DOHH2 (cell line): ENCODE data around the gene ANK3.

Experiments used
- H3F3A ChIP-seq: fragments of 200-600 bp; sonication (generic), shearing (Covaris generic); 2 replicates; pipeline ENCODE4 v1.6.0; 2016; ENCODE audit warnings: antibody characterized with exemption, mild to moderate bottlenecking; ENCODE audit not compliant: control insufficient read depth, insufficient read depth
- H3K27ac ChIP-seq: fragments of 200-600 bp; sonication (generic); 2 replicates; pipeline ENCODE4 v1.5.1; 2014; ENCODE audit warnings: low read depth, mild to moderate bottlenecking, low read length, moderate library complexity
- H3K27me3 ChIP-seq: fragments of 200-600 bp; sonication (generic); 2 replicates; pipeline ENCODE4 v1.6.1; 2014; ENCODE audit warnings: mild to moderate bottlenecking, low read length, mixed read lengths; ENCODE audit not compliant: control insufficient read depth
- H3K36me3 ChIP-seq: fragments of 200-600 bp; sonication (generic); 2 replicates; pipeline ENCODE4 v1.6.1; 2014; ENCODE audit warnings: mild to moderate bottlenecking, low read length, moderate library complexity, mixed read lengths; ENCODE audit not compliant: control insufficient read depth
- H3K4me1 ChIP-seq: fragments of 200-600 bp; sonication (generic); 2 replicates; pipeline ENCODE4 v1.6.1; 2014; ENCODE audit warnings: mild to moderate bottlenecking, low read length, mixed read lengths; ENCODE audit not compliant: control insufficient read depth
- H3K4me2 ChIP-seq: fragments of 200-600 bp; sonication (generic); 2 replicates; pipeline ENCODE4 v1.6.0; 2014; ENCODE audit warnings: mild to moderate bottlenecking, low read length, moderate library complexity
- H3K4me3 ChIP-seq: fragments of 200-600 bp; sonication (generic); 2 replicates; pipeline ENCODE4 v1.5.1; 2014; ENCODE audit warnings: mild to moderate bottlenecking, low read length, mixed read lengths
- H3K79me2 ChIP-seq: fragments of 200-600 bp; sonication (generic); 2 replicates; pipeline ENCODE4 v1.6.1; 2014; ENCODE audit warnings: mild to moderate bottlenecking, low read length, mixed read lengths; ENCODE audit not compliant: control insufficient read depth
- H3K9me2 ChIP-seq: fragments of 200-600 bp; sonication (generic); replicated peaks from 2 replicates; pipeline ENCODE4 v1.6.1; 2014; ENCODE audit warnings: mild to moderate bottlenecking, low read length, mixed read lengths; ENCODE audit not compliant: control insufficient read depth
- H3K9me3 ChIP-seq: fragments of 200-600 bp; sonication (generic); 2 replicates; pipeline ENCODE4 v1.6.1; 2014; ENCODE audit warnings: antibody characterized with exemption, low read length, mixed read lengths; ENCODE audit not compliant: control insufficient read depth, insufficient read depth
- H4K20me1 ChIP-seq: fragments of 200-600 bp; sonication (generic); 2 replicates; pipeline ENCODE4 v1.6.0; 2014; ENCODE audit warnings: low read depth, mild to moderate bottlenecking, antibody characterized with exemption, low read length, moderate library complexity; ENCODE audit not compliant: control insufficient read depth, insufficient read depth
- EZH2phosphoT487 ChIP-seq: fragments of 200-600 bp; sonication (generic); IDR thresholded peaks from 2 replicates; pipeline ENCODE4 v1.6.1; 2017; ENCODE audit warnings: borderline replicate concordance, mild to moderate bottlenecking, antibody characterized with exemption, low read length, moderate library complexity, mixed read lengths
- TF ChIP-seq, protein P1 (sequence below): fragments of 200-600 bp; sonication (generic); IDR thresholded peaks from one replicate; pipeline ENCODE4 v1.5.1; 2014; ENCODE audit warnings: antibody characterized with exemption, mild to moderate bottlenecking, low read depth, low read length; ENCODE audit not compliant: poor library complexity, severe bottlenecking

Gene ANK3

DNA sequence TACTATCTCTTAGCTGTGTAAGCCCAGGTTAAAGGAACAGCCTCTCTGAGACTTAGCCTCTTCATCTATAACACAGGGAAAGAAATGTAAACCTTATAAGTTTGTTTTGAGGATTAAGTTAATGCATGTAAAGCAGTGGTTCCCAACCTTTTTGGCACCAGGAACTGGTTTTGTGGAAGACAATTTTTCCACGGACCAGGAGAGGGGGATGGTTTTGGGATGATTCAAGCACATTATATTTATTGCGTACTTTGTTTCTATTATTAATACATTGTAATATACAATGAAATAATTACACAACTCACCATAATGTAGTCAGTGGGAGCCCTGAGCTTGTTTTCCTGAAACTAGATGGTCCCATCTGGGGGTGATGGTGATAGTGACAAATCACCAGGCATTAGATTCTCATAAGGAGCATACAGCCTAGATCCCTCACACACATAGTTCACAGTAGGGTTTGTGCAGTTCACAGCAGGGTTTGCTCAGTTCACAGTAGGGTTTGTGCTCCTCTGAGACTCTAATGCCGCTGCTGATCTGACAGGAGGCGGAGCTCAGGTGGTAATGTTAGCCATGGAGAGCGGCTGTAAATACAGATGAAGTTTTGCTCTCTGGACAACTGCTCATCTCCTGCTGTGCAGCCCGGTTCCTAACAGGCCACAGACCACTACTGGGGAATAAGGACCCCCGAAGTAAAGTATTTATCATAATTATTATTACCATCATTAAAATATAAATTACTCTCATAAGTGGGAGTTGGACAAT is 41.3 kb upstream of the ANK3 start:
- Histone ChIP-seq H3K79me2 (no peaks in the 10 kb centered on the region), H3K27me3 (no peaks in the 10 kb centered on the region), H3K9me2 (no peaks in the 10 kb centered on the region), H3K9me3 (no peaks in the 10 kb centered on the region), H3K4me3 (no peak overlapping the region), H3K4me1 (peaks cover 62% of the 10 kb centered on the region), H4K20me1 (no peaks in the 10 kb centered on the region), H3K36me3 (peaks cover 10% of the 10 kb centered on the region; the same call in 1 of the 2 replicates), H3F3A (peaks cover 3% of the 10 kb centered on the region; the same call in 1 of the 2 replicates), H3K4me2 (peak overlapping the region; percentile 15; the same call in 1 of the 2 replicates), H3K27ac (no peak overlapping the region)
- no peak for TF ChIP-seq EZH2phosphoT487
- TF ChIP-seq, protein P1, sequence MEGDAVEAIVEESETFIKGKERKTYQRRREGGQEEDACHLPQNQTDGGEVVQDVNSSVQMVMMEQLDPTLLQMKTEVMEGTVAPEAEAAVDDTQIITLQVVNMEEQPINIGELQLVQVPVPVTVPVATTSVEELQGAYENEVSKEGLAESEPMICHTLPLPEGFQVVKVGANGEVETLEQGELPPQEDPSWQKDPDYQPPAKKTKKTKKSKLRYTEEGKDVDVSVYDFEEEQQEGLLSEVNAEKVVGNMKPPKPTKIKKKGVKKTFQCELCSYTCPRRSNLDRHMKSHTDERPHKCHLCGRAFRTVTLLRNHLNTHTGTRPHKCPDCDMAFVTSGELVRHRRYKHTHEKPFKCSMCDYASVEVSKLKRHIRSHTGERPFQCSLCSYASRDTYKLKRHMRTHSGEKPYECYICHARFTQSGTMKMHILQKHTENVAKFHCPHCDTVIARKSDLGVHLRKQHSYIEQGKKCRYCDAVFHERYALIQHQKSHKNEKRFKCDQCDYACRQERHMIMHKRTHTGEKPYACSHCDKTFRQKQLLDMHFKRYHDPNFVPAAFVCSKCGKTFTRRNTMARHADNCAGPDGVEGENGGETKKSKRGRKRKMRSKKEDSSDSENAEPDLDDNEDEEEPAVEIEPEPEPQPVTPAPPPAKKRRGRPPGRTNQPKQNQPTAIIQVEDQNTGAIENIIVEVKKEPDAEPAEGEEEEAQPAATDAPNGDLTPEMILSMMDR: no peak

DNA sequence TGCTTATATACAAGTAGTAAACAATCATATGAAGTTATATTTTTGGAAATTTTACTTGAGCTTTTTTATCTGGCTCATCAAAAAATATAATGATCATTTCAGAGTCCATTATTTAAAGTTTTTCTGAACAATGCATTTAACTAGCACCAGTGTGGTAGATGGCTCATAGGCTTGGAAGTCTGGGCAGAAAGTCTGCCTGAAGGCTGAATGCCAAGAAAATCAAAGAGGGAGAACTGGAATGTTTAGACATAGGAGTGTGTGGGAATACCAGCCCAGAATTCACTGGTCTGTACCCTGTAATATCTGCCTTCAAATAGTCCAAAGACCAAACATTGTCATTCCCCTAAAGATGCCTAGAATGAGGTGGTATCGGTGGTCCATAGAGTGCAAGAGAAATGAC is 40.3 kb upstream of the ANK3 start:
- Histone ChIP-seq H3K36me3 (peaks cover 10% of the 10 kb centered on the region; the same call in 1 of the 2 replicates), H3K9me3 (no peaks in the 10 kb centered on the region), H3K27ac (no peak overlapping the region), H3K4me2 (peak overlapping the region; percentile 15), H3K4me3 (no peak overlapping the region), H4K20me1 (no peaks in the 10 kb centered on the region), H3F3A (peaks cover 1% of the 10 kb centered on the region; the same call in 1 of the 2 replicates), H3K27me3 (no peaks in the 10 kb centered on the region), H3K9me2 (no peaks in the 10 kb centered on the region), H3K4me1 (peaks cover 71% of the 10 kb centered on the region), H3K79me2 (no peaks in the 10 kb centered on the region)
- no peak for TF ChIP-seq EZH2phosphoT487
- TF ChIP-seq, protein P1: no peak

DNA sequence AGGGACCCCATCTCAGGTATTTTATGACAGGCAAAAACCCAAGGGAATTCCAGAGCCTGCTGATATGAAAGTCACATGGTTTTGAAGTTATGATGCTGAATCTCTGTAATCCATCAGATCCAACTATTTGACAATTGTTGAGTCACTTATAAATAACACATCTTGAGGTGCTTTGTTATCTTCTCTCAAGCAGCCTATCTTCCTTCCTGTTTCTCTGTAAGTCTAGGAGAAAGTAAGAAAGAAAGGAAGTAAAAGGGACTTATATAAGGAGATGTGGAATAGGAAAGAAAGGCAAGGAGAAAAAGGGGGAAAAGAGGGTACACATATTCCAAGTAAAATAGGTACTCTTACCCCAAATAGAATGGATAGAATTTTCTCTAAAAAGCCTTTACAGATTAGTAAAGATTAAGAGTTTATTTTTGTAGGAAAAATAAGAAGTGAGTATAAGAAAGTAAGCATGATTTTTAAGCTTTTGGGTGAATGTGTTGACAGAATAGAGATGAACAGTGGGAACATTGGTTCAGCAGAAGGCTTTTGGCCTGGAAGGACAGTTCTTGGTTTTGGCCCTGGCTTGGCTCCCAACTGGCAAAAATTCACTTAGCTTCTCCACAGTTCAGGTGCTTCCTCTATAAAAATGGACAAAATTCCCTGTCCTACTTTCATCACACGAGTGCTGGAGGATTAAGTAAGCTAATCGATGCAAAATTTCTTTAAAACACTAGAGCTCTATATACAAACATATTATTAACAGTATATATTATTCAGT is 39.6 kb upstream of the ANK3 start:
- Histone ChIP-seq H3K27ac (no peak overlapping the region), H3K79me2 (no peaks in the 10 kb centered on the region), H3F3A (no peaks in the 10 kb centered on the region), H3K27me3 (no peaks in the 10 kb centered on the region), H3K4me1 (peaks cover 69% of the 10 kb centered on the region), H3K9me2 (no peaks in the 10 kb centered on the region), H3K4me3 (no peak overlapping the region), H3K36me3 (peaks cover 10% of the 10 kb centered on the region; the same call in 1 of the 2 replicates), H3K9me3 (no peaks in the 10 kb centered on the region), H3K4me2 (peak overlapping the region; percentile 43), H4K20me1 (no peaks in the 10 kb centered on the region)
- no peak for TF ChIP-seq EZH2phosphoT487
- TF ChIP-seq, protein P1: no peak
